ENCODE measurements around the gene CRYGN. TPM values are rescaled to one million over a fixed set of nuclear protein-coding genes. Genes with fewer than 3 reads are reported as not detected.

The CRYGN gene
- total and polyA plus RNA-seq, 2 experiments from 2014 or later: 0.59 to 1.5 TPM

DNA sequence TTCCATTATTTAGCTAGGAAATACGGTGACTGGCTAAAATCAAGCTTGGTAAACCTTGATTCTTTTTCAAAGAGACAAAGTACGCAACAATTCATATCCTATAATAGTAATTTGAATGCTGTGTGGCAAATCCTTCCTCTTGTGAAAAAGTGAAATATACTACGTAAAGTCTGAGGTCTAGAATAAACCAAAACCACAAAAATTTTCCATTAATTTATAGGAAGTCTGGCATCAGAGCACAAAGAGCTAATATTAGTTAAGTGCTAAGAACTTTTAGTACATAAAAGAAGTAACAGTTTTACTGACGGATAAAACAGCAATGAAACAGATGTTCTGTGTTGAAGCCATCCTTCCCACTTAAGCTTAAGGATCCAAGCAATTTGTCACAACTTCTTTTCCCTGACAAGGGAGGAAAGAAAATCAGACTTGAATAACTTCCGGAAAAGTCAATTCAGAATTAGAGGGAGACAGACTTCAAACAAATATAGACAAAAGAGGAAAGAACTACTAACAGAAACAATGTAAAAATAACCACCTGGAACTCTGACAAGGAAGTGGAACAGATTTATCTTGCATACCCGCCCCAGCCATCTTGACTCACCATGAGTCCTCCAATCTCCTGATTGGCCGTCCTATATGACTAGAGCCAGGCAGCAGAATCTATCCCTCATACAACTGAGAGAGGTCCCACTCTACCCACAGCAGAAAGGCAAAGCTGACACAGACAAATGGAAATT is 45.2 kb upstream of the CRYGN start (continued):
- TF ChIP-seq, protein P1, sequence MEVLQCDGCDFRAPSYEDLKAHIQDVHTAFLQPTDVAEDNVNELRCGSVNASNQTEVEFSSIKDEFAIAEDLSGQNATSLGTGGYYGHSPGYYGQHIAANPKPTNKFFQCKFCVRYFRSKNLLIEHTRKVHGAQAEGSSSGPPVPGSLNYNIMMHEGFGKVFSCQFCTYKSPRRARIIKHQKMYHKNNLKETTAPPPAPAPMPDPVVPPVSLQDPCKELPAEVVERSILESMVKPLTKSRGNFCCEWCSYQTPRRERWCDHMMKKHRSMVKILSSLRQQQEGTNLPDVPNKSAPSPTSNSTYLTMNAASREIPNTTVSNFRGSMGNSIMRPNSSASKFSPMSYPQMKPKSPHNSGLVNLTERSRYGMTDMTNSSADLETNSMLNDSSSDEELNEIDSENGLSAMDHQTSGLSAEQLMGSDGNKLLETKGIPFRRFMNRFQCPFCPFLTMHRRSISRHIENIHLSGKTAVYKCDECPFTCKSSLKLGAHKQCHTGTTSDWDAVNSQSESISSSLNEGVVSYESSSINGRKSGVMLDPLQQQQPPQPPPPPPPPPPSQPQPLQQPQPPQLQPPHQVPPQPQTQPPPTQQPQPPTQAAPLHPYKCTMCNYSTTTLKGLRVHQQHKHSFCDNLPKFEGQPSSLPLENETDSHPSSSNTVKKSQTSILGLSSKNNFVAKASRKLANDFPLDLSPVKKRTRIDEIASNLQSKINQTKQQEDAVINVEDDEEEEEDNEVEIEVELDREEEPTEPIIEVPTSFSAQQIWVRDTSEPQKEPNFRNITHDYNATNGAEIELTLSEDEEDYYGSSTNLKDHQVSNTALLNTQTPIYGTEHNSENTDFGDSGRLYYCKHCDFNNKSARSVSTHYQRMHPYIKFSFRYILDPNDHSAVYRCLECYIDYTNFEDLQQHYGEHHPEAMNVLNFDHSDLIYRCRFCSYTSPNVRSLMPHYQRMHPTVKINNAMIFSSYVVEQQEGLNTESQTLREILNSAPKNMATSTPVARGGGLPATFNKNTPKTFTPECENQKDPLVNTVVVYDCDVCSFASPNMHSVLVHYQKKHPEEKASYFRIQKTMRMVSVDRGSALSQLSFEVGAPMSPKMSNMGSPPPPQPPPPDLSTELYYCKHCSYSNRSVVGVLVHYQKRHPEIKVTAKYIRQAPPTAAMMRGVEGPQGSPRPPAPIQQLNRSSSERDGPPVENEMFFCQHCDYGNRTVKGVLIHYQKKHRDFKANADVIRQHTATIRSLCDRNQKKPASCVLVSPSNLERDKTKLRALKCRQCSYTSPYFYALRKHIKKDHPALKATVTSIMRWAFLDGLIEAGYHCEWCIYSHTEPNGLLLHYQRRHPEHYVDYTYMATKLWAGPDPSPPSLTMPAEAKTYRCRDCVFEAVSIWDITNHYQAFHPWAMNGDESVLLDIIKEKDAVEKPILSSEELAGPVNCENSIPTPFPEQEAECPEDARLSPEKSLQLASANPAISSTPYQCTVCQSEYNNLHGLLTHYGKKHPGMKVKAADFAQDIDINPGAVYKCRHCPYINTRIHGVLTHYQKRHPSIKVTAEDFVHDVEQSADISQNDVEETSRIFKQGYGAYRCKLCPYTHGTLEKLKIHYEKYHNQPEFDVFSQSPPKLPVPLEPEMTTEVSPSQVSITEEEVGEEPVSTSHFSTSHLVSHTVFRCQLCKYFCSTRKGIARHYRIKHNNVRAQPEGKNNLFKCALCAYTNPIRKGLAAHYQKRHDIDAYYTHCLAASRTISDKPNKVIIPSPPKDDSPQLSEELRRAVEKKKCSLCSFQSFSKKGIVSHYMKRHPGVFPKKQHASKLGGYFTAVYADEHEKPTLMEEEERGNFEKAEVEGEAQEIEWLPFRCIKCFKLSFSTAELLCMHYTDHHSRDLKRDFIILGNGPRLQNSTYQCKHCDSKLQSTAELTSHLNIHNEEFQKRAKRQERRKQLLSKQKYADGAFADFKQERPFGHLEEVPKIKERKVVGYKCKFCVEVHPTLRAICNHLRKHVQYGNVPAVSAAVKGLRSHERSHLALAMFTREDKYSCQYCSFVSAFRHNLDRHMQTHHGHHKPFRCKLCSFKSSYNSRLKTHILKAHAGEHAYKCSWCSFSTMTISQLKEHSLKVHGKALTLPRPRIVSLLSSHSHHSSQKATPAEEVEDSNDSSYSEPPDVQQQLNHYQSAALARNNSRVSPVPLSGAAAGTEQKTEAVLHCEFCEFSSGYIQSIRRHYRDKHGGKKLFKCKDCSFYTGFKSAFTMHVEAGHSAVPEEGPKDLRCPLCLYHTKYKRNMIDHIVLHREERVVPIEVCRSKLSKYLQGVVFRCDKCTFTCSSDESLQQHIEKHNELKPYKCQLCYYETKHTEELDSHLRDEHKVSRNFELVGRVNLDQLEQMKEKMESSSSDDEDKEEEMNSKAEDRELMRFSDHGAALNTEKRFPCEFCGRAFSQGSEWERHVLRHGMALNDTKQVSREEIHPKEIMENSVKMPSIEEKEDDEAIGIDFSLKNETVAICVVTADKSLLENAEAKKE (CRISPR knock-in tag; IDR thresholded peaks at IDR 0.05): no peak
- TF ChIP-seq, protein P2, sequence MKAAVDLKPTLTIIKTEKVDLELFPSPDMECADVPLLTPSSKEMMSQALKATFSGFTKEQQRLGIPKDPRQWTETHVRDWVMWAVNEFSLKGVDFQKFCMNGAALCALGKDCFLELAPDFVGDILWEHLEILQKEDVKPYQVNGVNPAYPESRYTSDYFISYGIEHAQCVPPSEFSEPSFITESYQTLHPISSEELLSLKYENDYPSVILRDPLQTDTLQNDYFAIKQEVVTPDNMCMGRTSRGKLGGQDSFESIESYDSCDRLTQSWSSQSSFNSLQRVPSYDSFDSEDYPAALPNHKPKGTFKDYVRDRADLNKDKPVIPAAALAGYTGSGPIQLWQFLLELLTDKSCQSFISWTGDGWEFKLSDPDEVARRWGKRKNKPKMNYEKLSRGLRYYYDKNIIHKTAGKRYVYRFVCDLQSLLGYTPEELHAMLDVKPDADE (IDR thresholded peaks at IDR 0.05): no peak
- TF ChIP-seq CREB1 (CRISPR knock-in tag; IDR thresholded peaks at IDR 0.05; ENCODE audit: low read depth): no peak
- TF ChIP-seq, protein P3, sequence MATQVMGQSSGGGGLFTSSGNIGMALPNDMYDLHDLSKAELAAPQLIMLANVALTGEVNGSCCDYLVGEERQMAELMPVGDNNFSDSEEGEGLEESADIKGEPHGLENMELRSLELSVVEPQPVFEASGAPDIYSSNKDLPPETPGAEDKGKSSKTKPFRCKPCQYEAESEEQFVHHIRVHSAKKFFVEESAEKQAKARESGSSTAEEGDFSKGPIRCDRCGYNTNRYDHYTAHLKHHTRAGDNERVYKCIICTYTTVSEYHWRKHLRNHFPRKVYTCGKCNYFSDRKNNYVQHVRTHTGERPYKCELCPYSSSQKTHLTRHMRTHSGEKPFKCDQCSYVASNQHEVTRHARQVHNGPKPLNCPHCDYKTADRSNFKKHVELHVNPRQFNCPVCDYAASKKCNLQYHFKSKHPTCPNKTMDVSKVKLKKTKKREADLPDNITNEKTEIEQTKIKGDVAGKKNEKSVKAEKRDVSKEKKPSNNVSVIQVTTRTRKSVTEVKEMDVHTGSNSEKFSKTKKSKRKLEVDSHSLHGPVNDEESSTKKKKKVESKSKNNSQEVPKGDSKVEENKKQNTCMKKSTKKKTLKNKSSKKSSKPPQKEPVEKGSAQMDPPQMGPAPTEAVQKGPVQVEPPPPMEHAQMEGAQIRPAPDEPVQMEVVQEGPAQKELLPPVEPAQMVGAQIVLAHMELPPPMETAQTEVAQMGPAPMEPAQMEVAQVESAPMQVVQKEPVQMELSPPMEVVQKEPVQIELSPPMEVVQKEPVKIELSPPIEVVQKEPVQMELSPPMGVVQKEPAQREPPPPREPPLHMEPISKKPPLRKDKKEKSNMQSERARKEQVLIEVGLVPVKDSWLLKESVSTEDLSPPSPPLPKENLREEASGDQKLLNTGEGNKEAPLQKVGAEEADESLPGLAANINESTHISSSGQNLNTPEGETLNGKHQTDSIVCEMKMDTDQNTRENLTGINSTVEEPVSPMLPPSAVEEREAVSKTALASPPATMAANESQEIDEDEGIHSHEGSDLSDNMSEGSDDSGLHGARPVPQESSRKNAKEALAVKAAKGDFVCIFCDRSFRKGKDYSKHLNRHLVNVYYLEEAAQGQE (IDR thresholded peaks at IDR 0.05; ENCODE audit: unreplicated experiment): no peak

Measured in GM23338 (cell line).